Nucleus accumbens (tissue), 56 donors: ENCODE data around the gene GCSH.

Experiments
- DNase-seq, 56 donors: peaks; one replicate each; lab custom pipeline; 2025; lab: John Stamatoyannopoulos, UW

The GCSH gene

GRCh38 chr16:81061307-81061640 is 34.9 kb downstream of the GCSH start:
- DNase-seq: no peak

DNA sequence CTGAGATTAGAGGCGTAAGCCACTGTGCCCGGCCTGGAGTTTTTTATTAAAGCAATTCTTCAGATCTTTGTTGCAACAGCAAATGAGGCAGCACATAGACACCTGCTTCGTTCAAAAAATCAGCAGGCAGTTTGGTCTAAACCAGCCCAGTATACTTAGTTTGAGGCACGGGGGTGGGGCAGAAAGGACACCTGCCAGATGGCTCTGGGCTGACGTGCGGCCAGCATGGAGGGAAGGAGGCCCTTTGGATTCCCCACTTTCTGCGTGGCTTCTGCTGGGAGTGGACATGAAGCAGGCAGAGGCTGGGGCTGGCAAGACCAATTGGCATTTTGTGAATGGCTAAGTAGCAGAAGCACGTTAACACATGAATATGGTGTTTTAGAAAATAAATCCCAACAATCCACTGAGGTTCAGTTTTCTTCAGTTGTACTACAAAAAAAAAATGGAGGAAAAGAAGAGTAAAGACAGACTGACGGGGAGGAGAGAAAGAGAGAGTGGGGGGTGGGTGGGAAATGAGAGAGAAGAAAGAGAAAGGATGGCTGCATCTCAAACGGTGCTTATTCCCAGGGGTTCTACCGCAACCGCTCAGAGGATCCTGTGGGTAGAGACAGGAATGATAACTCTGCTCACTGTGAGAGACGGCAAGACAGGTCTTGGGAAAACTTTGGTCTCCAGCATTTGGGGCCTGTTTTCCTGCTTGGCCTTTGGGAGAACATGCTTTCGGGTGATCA is 35.5 kb downstream of the GCSH start:
- DNase-seq: no peak

DNA sequence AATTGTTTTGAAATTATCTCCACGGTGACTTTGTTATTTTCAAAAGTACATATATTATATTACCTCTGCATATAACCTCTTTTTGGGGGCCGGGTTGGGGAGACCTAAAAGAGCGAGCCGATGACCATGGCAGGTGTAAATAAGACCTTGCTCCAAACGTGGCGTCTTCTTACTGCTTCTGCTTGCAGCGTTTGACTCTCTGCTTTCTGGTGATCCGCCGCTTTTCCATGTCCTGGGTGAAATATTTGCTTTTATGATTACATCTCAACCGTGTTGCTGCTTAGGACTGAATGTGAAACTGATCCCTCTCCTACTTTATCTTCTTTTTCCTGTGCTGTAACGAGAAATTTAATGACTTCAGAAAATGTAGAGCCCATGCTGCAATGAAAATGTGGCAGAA is 42.4 kb downstream of the GCSH start:
- no peak for DNase-seq

DNA sequence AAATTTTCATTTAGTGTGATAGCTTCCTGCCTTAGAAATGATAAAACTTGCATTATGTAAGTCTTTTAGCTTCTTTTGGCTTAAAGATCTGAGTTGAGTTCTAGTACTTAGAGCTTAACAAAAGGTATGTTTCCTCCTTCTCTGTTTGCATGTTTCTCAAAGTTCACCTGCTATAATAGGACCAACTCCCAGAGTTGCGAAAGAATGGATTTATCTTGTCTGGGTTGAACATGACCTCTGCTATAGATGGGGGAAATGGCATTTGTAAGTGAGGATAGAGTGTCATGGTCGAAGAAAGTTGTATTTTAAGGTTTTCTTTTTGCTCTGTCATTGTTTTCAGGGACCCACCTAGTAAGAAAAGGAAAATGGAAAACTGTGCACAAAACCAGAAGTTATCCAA is 53.4 kb downstream of the GCSH start:
- DNase-seq: no peak

DNA sequence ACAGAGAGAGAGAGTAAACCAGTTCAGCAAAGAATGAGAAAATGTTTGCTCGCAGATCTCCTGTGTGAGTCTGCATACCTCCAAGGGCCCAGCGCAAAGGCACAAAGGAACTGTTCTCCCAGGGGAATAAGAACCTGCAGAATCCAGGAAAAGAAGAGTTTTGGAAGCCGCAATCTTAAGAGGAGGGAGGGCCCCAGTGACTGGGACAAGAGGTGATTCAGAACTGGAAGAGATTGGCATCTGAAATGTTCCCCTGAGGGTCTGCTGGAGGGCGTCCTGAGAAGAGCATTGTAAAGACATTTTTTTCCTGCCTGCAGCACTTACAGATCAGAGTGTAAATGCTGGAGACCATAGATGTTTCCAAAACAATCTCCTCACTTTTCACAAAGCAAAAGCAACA is 54.5 kb downstream of the GCSH start:
- no peak for DNase-seq

DNA sequence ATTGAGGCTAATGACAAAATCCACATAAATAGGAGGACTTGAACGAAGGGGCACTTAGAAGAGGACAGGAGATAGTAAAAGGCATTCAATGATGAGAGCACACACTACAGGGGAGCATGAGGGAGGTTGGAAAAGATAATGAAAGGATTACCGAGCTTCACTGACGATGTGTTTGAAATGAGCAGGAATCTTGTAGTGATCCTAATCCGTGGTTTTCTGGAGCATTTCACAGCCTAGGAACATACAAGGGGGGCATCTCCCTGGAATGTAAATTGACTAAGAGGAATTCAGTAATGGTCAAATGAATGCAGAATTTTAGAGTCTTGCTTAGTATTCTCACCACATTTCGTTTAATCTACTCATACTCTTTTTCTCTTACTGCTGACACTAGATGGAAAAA is 55.4 kb downstream of the GCSH start:
- no peak for DNase-seq

- DNase-seq: no peak
Measured at GRCh38 chr16:81040131-81040530, 56.1 kb downstream of the GCSH start.

- no peak for DNase-seq
Measured at GRCh38 chr16:81036751-81037350, 59.3 kb downstream of the GCSH start.

DNA sequence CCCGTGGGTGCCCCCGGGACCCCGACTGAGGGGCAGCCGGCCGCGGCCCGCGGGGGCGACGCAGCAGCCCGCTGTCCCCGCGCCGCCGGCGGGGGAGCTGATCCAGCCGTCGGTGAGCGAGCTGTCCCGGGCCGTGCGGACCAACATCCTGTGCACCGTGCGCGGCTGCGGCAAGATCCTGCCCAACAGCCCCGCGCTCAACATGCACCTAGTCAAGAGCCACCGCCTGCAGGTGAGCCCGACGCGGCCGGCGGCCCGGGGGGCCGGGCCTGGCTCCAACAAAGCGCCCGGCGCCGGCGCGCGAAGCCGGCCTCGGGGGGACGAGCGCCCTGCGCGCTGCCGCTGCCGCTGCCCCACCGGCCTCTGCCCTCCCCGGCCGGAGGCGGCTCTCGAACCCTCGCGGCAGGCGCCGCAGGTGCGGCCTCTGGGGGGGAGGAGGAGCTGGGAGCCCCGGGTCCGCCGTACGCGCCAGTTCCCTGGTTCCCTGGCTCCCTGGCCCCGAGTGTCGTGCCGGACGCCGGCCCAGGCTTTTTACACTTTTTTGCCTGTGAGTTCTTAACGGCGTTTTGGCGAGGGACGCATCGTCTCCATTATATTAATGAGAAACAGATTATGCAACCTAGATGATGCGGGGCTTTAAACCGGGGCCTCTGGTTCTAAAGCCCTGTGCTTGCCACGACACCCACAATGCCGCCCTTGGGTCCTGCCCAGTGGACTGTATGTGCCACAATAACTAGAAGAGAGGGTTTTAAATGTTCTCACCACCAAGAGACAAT is 60.0 kb downstream of the GCSH start:
- peak in 37 of 56 donors; percentile 2 to 54 (median 33) for DNase-seq

DNA sequence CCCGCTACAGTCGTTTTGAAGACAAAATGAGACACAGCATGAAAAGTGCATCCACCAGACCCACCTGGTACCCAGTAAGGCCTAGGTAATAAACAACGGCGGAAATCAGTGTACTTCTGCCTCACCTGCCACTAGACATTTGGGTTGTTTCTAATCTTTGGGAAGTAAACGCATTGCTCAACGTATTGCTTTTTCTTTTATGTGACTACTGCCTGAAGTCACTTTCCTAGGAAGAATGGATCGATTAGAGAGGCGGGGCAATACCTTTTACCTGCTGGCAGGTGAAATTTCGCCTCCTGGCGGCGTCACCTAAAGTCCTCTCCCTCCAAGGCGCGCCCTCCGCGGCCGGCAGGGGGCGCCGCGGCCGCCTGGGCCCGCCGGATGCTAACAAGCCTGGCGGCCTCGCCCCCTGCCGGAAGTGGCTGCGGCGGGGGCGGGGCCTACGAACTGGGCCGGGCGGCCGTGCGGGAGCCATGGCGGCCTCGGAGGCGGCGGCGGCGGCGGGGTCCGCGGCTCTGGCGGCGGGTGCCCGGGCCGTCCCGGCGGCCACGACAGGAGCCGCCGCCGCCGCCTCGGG is 60.7 kb downstream of the GCSH start, which contains the start of gene ATMIN:
Gene ATMIN, plus strand, starts transcription at position 445 of the 577 bp plus-strand sequence. Its CDS starts 29 bp downstream, at position 474.
- peak in 54 of 56 donors; percentile 6 to 90 (median 58) for DNase-seq
